NCI-H1417 treated with DMSO at 0.1 percent for 48 hours (cell line): ENCODE measurements around the gene FTO.

Source experiments
- DNase-seq: peaks from one replicate; lab custom pipeline; 2025; lab: John Stamatoyannopoulos, UW

FTO gene

GRCh38 chr16:53711390-53711789, 7.4 kb downstream of the FTO start:
- no peak for DNase-seq

- no peak for DNase-seq
These were observed 8.1 kb downstream of the FTO start for GRCh38 chr16:53712065-53712464.

GRCh38 chr16:53713403-53714204, 9.6 kb downstream of the FTO start:
- DNase-seq = no peak

- DNase-seq = peak; percentile 83
These were observed 10.5 kb downstream of the FTO start for GRCh38 chr16:53714205-53715022.

- DNase-seq = no peak
These were observed 11.0 kb downstream of the FTO start for GRCh38 chr16:53715023-53715384.

GRCh38 chr16:53717577-53717976, 13.6 kb downstream of the FTO start:
- DNase-seq = no peak

- DNase-seq = no peak
These were observed 17.1 kb downstream of the FTO start for GRCh38 chr16:53721017-53721416.

GRCh38 chr16:53726625-53727024, 22.7 kb downstream of the FTO start:
- DNase-seq = no peak

GRCh38 chr16:53730693-53731092, 26.7 kb downstream of the FTO start:
- no peak for DNase-seq

- no peak for DNase-seq
These were observed 28.5 kb downstream of the FTO start for GRCh38 chr16:53732296-53732929.

- no peak for DNase-seq
These were observed 31.0 kb downstream of the FTO start for GRCh38 chr16:53734908-53735307.

GRCh38 chr16:53736297-53736696, 32.3 kb downstream of the FTO start:
- no peak for DNase-seq

GRCh38 chr16:53737552-53737951, 33.6 kb downstream of the FTO start:
- DNase-seq = no peak

GRCh38 chr16:53740476-53740875, 36.5 kb downstream of the FTO start:
- no peak for DNase-seq

GRCh38 chr16:53740933-53741531, 37.1 kb downstream of the FTO start:
- no peak for DNase-seq

- no peak for DNase-seq
These were observed 37.6 kb downstream of the FTO start for GRCh38 chr16:53741546-53741945.

GRCh38 chr16:53743149-53743566, 39.2 kb downstream of the FTO start:
- no peak for DNase-seq

GRCh38 chr16:53744449-53744848, 40.5 kb downstream of the FTO start:
- no peak for DNase-seq

- DNase-seq = no peak
These were observed 41.1 kb downstream of the FTO start for GRCh38 chr16:53745086-53745485.

- no peak for DNase-seq
These were observed 41.9 kb downstream of the FTO start for GRCh38 chr16:53745753-53746266.

- DNase-seq = no peak
These were observed 48.6 kb downstream of the FTO start for GRCh38 chr16:53752560-53752959.

GRCh38 chr16:53753431-53753830, 49.5 kb downstream of the FTO start:
- no peak for DNase-seq
